Measurements from ENCODE around the gene DDB1.
A peak's percentile ranks its signal among the peaks of the same experiment; 100 is the strongest.

Gene DDB1

GRCh38 chr11:61354208-61354607 lies 21.3 kb upstream of the DDB1 start:
- DNase-seq = no peak

- DNase-seq = no peak
Observed at GRCh38 chr11:61353131-61354067, 20.5 kb upstream of the DDB1 start.

- no peak for DNase-seq
Observed at GRCh38 chr11:61352038-61352437, 19.1 kb upstream of the DDB1 start.

GRCh38 chr11:61350803-61351202 lies 17.9 kb upstream of the DDB1 start:
- DNase-seq = no peak

GRCh38 chr11:61350336-61350735 lies 17.4 kb upstream of the DDB1 start:
- DNase-seq = no peak

- DNase-seq = no peak
Observed at GRCh38 chr11:61349916-61350315, 17.0 kb upstream of the DDB1 start.

GRCh38 chr11:61349189-61349751 lies 16.4 kb upstream of the DDB1 start:
- DNase-seq = no peak

GRCh38 chr11:61347916-61348461 lies 15.1 kb upstream of the DDB1 start:
- no peak for DNase-seq

- no peak for DNase-seq
Observed at GRCh38 chr11:61345954-61346843, 13.3 kb upstream of the DDB1 start.

GRCh38 chr11:61345170-61345610 lies 12.3 kb upstream of the DDB1 start:
- DNase-seq = no peak

GRCh38 chr11:61343792-61344745 lies 11.2 kb upstream of the DDB1 start:
- no peak for DNase-seq

- DNase-seq = no peak
Observed at GRCh38 chr11:61342207-61342803, 9.4 kb upstream of the DDB1 start.

- no peak for DNase-seq
Observed at GRCh38 chr11:61341706-61342105, 8.8 kb upstream of the DDB1 start.

- no peak for DNase-seq
Observed at GRCh38 chr11:61340979-61341378, 8.1 kb upstream of the DDB1 start.

- no peak for DNase-seq
Observed at GRCh38 chr11:61339490-61339878, 6.6 kb upstream of the DDB1 start.

GRCh38 chr11:61338783-61339489 lies 6.0 kb upstream of the DDB1 start:
- no peak for DNase-seq

- no peak for DNase-seq
Observed at GRCh38 chr11:61337706-61338470, 5.0 kb upstream of the DDB1 start.

GRCh38 chr11:61336171-61336935 lies 3.4 kb upstream of the DDB1 start:
- DNase-seq = peak; percentile 70 to 75

- no peak for DNase-seq
Observed at GRCh38 chr11:61335355-61335710, 2.4 kb upstream of the DDB1 start.
